Panc1 (cell line): ENCODE measurements around the gene ADIPOR1. TPM values are rescaled to one million over a fixed set of nuclear protein-coding genes. Genes with fewer than 3 reads are reported as not detected.

ENCODE experiments used
- ATAC-seq: fragments of 200-7000 bp; cut with Tn5 transposase; 2 replicates; pipeline ENCODE4 v1.9.1; 2020; ENCODE audit warnings: mild to moderate bottlenecking, moderate library complexity
- BruUV-seq: library from RNA; stranded (reverse); fragments of 400-500 nt; replicated peaks from 2 replicates; lab custom pipeline; 2021; lab: Mats Ljungman, UMichigan
- CTCF ChIA-PET: fragments of 300-600 bp; sonication (Branson Sonifier 250); formaldehyde crosslinking; loops from one replicate; lab custom pipeline; 2022; ENCODE audit warnings: antibody characterized with exemption; lab: Charles Lee
- POLR2A ChIA-PET: fragments of 300-600 bp; sonication (Branson Sonifier 250); formaldehyde crosslinking; loops from one replicate; lab custom pipeline; 2022; ENCODE audit warnings: antibody characterized with exemption; lab: Charles Lee
- DNase-seq: peaks from one replicate; pipeline ENCODE4 v3.0.0-alpha.2; 2010; ENCODE audit warnings: low read depth, low spot score
- H3K27ac ChIP-seq: 2 replicates; pipeline ENCODE4 v1.5.1; 2011; ENCODE audit warnings: mild to moderate bottlenecking, low read length, inconsistent platforms
- H3K27me3 ChIP-seq: fragments of 200-500 bp; sonication (Bioruptor generic); 2 replicates; pipeline ENCODE4 v1.6.0; 2014; ENCODE audit warnings: low read length, inconsistent platforms; ENCODE audit not compliant: control insufficient read depth, insufficient read depth
- H3K36me3 ChIP-seq: fragments of 200-500 bp; sonication (Bioruptor generic); 2 replicates; pipeline ENCODE4 v1.5.1; 2014; ENCODE audit warnings: inconsistent platforms, mild to moderate bottlenecking, low read length, moderate library complexity; ENCODE audit not compliant: control insufficient read depth, insufficient read depth
- H3K4me1 ChIP-seq: 2 replicates; pipeline ENCODE4 v1.5.1; 2011; ENCODE audit warnings: inconsistent platforms, mild to moderate bottlenecking, low read length, moderate library complexity; ENCODE audit not compliant: control insufficient read depth, insufficient read depth
- H3K4me3 ChIP-seq, 2 experiments: 2 replicates each; pipeline ENCODE4 v1.5.1; 2011 to 2012; ENCODE audit warnings: low read depth in 2 of 2, low read length in 2 of 2, mild to moderate bottlenecking in 2 of 2, inconsistent platforms in 1 of 2, moderate library complexity in 1 of 2
- H3K9me3 ChIP-seq: fragments of 200-500 bp; sonication (Bioruptor generic); 2 replicates; pipeline ENCODE4 v1.5.1; 2014; ENCODE audit warnings: low read depth, mild to moderate bottlenecking, inconsistent platforms, low read length, moderate library complexity; ENCODE audit not compliant: control insufficient read depth, insufficient read depth
- POLR2AphosphoS5 ChIP-seq: IDR thresholded peaks from 2 replicates; pipeline ENCODE4 v1.6.1; 2012; ENCODE audit warnings: mild to moderate bottlenecking, low read depth, low read length, moderate library complexity
- REST ChIP-seq, 2 experiments: IDR thresholded peaks; 2 replicates each; pipeline ENCODE4 v1.6.1; 2011 to 2012; ENCODE audit warnings: low read depth in 2 of 2, control low read depth in 1 of 2, low read length in 1 of 2, mild to moderate bottlenecking in 1 of 2, moderate library complexity in 1 of 2; ENCODE audit not compliant: insufficient read depth in 1 of 2
- SIN3A ChIP-seq: IDR thresholded peaks from 2 replicates; pipeline ENCODE4 v1.6.1; 2012; ENCODE audit warnings: low read depth, mild to moderate bottlenecking, low read length, moderate library complexity, borderline replicate concordance; ENCODE audit not compliant: insufficient read depth
- TCF7L2 ChIP-seq: IDR thresholded peaks from 2 replicates; pipeline ENCODE4 v1.6.1; 2011; ENCODE audit warnings: mild to moderate bottlenecking, low read depth, low read length, inconsistent platforms
- in situ Hi-C: cut with HindIII; loops from 2 replicates; pipeline ENCODE4 v1.10.0; 2016; ENCODE audit warnings: low sequenced_read_pairs, low pct_unique_long_range_greater_than_20kb
- intact Hi-C: fragments of 100-400 bp; cut with micrococcal nuclease; formaldehyde crosslinking; loops from one replicate; pipeline ENCODE4 v1.10.0; 2022; ENCODE audit not compliant: unreplicated experiment
- total RNA-seq: library from RNA; stranded (reverse); gene quantifications from one replicate; pipeline ENCODE4 v1.2.1, GENCODE V29; 2021; ENCODE audit not compliant: unreplicated experiment
- TF ChIP-seq, protein P1 (sequence below): fragments of 450-650 bp; IDR thresholded peaks from 2 replicates; pipeline ENCODE4 v1.5.1; 2017; ENCODE audit warnings: mild to moderate bottlenecking

The ADIPOR1 gene
- total RNA-seq, 1 experiment from 2014 or later, result 78.2 TPM

GRCh38 chr1:202923533-202923932 lies 34.6 kb downstream of the ADIPOR1 start:
- ATAC-seq (no peak), DNase-seq (no peak)
- in situ Hi-C loops, result no loop called here
- Histone ChIP-seq H3K27me3 (no peaks in the 10 kb centered on the region), H3K9me3 (no peaks in the 10 kb centered on the region), H3K27ac (no peak overlapping the region), H3K4me3 (no peak overlapping the region), H3K36me3 (peaks cover 23% of the 10 kb centered on the region), H3K4me1 (peaks cover 6% of the 10 kb centered on the region; the same call in 1 of the 2 replicates)
- BruUV-seq, result no TSS peak
- intact Hi-C loops, result no loop called here
- ChIA-PET POLR2A (no interaction called here), CTCF (interaction anchor here (0.6 kb wide), 1 partner anchor 117 kb away, joined by 3 read pairs; no protein-coding TSS in a partner anchor)
- no peak for TF ChIP-seq POLR2AphosphoS5
- no peak for TF ChIP-seq TCF7L2
- no peak for TF ChIP-seq SIN3A
- TF ChIP-seq REST (IDR thresholded peaks at IDR 0.05; ENCODE audit: insufficient read depth in 1 of 2, low read depth in 2 of 2, low read length in 1 of 2), result no peak
- TF ChIP-seq, protein P1, sequence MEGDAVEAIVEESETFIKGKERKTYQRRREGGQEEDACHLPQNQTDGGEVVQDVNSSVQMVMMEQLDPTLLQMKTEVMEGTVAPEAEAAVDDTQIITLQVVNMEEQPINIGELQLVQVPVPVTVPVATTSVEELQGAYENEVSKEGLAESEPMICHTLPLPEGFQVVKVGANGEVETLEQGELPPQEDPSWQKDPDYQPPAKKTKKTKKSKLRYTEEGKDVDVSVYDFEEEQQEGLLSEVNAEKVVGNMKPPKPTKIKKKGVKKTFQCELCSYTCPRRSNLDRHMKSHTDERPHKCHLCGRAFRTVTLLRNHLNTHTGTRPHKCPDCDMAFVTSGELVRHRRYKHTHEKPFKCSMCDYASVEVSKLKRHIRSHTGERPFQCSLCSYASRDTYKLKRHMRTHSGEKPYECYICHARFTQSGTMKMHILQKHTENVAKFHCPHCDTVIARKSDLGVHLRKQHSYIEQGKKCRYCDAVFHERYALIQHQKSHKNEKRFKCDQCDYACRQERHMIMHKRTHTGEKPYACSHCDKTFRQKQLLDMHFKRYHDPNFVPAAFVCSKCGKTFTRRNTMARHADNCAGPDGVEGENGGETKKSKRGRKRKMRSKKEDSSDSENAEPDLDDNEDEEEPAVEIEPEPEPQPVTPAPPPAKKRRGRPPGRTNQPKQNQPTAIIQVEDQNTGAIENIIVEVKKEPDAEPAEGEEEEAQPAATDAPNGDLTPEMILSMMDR, result no peak

- no peaks in the 10 kb centered on the region for H3K27me3 ChIP-seq
- ATAC-seq, result no peak
- no peak overlapping the region for H3K4me3 ChIP-seq
- H3K9me3 ChIP-seq, result no peaks in the 10 kb centered on the region
- CTCF ChIA-PET, result interaction anchor here (0.7 kb wide), 1 partner anchor 173 kb away, joined by 3 read pairs; no protein-coding TSS in a partner anchor
- peaks cover 30% of the 10 kb centered on the region for H3K36me3 ChIP-seq
- POLR2A ChIA-PET, result no interaction called here
- TF ChIP-seq, protein P1, result no peak
- no peak overlapping the region for H3K27ac ChIP-seq
- H3K4me1 ChIP-seq, result no peaks in the 10 kb centered on the region
- BruUV-seq, result no TSS peak
- no peak for DNase-seq
- intact Hi-C loops (no loop called here), in situ Hi-C loops (no loop called here)
Observed at GRCh38 chr1:202919615-202920014, 38.5 kb downstream of the ADIPOR1 start.
